ENCODE results near the gene ISY1.
A peak's percentile ranks its signal among the peaks of the same experiment; 100 is the strongest.
"Not testable (repeated sequence)": the region's sequence is repeated elsewhere in the genome, so short reads cannot be mapped to it uniquely, and the experiment has no call there.

Gene ISY1

DNA sequence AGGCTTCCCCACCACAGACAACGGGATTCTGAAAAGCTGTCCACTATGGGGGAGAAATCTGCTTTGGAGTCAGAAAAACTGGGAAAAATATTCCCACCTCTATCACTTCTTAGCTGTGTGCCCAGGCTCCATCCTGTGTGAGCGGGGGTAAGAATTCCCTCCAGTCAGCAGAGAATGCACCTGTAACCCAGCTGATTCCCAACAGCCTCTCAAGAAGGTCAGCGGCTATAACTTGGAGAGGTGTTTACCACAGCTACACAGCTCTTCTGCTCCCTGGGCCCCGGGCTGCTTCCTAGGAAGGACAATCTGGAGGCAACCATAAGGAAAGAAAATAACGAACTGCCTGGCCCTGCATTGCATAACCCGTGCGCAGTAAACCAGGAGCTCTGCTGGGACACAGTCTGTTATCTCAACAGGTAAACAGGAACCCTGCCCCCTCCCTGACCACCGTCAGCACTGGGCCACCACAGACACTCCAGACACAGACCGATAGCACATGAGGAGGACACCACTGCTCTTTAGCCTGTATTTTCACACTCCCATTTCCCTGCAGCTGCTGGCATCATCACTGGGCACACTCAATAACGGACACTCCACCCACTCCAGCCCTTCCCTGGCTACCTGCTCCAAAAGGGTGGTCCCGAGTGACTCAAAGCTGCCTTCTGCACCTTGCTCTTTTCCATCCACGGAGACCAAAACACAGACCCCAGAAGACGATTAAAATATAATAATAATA lies 41.3 kb downstream of the ISY1 start:
- peak; percentile 23 for DNase-seq

DNA sequence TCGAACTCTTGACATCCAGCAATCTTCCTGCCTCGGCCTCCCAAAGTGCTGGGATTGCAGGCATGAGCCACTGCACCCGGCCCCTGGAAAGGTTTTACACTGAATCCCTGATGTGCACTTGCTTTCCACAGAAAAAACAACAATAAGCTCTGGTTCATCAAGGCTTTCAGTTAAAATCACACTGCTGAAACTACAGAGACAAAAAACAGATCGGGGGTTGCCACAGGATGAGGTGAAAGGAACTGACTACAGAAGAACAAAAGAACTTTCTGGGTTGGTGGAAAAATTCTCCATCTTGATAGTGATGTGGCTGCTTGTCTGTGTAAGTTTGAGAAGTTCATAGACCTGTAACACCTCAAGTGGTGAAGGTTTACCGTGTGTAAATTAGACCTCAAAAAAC lies 42.1 kb downstream of the ISY1 start:
- peak; percentile 84 for DNase-seq

DNA sequence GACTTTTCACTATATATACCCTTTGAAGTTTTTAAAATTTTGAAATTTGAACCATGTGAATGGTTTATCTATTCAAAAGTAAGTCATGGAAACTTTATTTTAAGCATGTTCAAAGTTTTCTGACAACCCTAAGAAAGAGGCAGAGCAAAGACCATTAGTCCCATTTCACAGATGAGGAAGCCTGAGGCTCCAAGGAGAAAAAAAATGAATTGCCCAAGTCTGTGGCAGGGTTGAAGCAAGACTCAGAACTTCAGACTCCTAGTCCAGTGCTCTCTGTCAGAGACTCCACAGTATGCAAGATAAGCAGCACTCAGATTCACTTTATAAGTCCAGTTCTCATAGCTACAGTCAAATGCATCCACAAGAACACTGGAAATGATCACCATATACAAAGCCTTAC lies 43.7 kb downstream of the ISY1 start:
- no peak for DNase-seq

DNA sequence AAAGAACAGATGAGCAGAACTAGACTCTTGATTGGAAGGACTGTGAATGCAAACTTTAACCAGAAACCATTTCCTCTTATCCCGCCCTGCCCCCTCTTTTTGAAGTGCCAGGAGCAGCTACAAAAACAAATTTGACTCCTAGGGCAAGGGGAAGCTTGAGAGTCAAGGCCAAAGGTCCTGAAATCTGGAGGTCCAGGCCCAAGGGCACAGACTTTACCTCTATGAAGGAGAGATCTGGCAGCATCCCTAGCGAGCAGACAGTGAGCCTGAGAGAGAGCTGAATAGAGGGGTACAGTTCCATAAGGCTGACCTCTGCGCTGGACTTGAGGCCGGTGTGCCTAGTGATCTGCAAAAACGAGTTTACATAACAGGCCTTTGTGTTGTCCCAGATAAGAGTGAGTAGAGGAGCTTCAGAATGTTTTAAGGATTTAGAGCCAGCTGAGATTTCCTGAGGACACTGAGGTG lies 44.3 kb downstream of the ISY1 start:
- peak; percentile 20 for DNase-seq

DNA sequence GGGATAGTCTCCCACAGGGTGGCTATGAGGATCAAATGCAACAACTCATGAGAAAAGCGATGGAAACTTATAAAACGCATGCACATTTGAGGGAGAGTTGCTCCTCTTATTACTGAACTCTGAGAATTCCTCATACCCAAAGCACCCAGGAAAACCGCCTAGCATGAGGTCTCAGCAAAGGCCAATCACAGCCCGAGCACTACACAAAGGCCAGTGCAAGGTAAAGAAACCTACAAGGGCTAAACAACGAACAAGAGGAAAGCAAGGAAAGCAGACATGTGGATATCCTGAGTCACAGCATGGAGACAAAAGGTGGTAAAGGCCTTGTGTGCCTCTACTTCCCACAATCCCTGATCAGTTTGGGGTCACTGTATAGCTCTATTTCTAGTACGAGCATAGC lies 46.4 kb downstream of the ISY1 start:
- DNase-seq, result no peak

DNA sequence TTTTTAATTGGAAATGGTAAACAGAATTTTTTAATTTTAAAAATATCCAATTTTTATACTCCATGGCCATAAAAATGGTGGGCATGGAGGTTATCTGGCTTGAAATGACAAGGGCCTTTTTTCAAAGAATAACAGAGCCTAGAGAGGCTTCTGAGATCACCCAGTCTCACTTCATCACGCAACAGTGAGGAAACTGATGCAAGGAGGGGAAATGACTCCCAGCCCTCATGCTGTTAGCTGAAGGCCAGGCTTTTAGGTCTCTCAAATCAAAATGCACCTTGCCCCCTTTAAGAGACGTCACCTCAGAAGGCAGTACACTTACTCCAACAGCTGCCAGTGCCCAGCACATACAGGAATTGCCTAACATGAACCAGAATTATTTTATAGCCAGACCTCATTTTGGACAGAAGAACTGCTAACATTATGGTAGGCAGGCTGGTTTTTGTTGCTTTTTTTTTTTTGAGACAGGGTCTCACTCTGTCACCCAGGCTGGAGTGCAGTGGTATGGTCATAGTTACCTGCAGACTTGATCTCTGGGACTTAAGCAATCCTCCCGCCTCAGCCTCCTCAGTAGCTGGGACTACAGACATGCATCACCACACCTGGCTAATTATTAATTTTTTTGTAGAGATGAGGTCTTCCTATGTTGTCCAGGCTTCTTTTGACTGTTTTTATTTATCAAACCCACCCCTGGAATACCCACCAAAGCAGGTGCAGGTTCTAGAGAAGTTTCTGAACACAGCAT lies 48.4 kb downstream of the ISY1 start:
- no peak for DNase-seq

DNA sequence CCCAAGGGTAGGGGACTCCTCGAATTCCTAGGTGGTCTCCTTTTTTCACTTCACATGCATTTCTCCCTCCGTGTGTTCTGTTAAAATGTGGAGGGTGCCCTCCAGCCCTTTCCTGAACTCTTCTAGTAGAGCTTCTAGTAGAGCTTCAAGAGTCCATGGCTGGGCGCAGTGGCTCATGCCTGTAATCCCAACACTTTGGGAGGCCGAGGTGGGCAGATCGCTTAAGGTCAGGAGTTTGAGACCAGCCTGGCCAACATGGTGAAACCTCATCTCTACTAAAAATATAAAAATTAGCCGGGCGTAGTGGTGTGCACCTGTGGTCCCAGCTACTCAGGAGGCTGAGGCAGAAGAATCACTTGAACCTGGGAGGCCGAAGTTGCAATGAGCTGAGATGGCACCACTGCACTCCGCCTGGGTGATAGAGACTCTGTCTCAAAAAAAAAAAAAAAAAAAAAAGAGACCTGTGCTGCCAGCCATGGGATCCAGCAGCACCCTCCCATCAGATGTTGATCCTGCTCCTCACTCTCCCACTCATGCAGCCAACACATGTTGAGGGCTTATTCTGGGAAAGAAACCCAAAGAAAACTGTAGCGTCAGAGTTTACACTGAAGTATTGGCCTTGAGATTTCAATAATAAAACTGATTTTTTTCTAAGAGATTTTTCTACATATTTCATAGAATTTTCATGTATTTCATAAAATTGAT lies 49.6 kb downstream of the ISY1 start:
- DNase-seq, result not testable (repeated sequence)

DNA sequence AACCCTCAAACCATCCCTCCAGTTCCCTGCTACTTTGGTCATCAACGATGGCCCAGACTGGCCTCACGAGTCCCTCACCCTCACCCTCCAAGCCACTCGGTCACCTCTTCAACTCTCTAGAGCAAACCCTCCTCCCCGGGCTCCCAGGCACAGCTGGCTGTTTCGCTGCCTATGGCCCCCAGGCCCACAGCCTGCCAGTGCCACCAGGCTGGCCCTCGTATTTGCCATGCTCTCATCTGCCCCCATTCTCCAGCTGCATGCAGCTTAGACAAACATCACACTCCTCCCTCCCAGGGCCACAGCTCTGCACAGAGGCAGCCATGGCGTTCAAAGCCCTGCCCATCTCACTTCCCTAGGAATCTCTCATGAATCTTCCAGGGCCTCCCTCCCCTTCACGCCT lies 53.1 kb downstream of the ISY1 start:
- no peak for DNase-seq

DNA sequence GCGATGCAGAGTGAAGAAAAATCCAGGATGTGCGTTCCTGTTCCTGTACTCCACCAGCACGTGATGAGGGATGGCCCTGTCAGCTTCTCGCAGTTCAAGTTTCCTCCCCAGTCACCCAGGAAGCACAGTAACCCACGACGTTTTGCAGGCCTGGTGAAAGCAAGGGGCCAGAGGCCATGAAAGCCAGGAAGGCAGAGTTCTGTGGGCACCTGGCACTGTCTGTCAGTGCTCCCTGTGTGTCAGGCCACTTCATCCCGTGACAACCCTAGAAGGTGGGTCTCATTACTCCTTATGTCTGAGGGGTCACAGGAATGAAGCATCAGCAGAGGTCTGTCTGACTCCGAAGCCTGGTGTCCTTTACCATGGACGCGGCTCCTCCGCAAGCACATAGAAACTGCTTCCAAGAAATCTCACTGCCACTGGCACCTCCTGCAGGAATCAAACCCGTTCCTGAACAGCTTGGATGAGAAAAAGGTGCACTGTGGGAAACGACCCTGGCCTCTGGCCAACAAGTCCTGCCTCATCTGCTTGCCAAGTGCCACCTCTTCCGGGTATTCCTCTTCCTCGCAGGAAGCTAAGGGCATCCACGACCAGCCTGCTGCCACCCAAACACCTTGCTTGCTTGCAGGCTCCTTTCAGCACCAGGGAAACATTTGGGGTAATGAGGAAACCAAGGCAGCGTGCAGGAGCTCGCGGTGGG lies 53.8 kb downstream of the ISY1 start:
- DNase-seq, result no peak

DNA sequence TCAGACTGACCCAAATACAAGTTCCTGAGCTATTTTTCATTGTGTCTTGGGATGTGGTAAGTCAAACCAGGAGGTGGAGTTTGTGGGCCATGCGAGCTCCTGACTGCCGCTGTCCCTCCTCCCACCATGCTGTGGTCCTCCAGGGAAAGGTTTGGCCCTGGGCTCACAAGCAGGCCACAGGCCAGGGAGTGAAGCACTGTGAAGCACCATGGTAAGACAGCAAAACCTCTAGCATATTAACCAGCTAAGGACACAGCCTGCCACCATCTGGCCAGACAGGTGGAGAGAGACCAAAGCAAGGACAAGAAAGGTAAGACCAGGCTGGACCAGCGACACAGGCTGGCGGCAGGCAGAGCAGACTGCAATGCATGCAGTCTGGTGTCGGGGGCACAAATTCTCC lies 54.5 kb downstream of the ISY1 start:
- no peak for DNase-seq

DNA sequence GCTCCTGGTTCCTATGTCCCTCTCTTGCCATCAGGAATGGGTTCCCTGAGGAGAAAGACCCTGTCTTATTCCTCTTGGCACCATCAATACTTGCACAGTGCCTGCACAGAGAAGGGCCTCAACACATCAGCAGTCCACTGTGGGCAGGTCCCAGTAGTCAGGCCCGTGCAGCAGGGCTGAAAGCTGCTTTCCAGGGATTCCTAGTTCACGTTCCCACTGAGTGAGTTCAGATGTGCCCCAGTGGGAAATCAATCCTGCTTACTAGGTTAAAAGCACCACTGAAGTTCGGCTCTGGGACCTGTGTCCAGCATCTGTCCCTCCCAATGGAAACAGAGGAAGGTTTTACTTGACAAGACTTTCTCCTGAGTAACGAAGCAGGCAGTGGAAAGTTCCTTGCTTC lies 55.0 kb downstream of the ISY1 start:
- no peak for DNase-seq

DNA sequence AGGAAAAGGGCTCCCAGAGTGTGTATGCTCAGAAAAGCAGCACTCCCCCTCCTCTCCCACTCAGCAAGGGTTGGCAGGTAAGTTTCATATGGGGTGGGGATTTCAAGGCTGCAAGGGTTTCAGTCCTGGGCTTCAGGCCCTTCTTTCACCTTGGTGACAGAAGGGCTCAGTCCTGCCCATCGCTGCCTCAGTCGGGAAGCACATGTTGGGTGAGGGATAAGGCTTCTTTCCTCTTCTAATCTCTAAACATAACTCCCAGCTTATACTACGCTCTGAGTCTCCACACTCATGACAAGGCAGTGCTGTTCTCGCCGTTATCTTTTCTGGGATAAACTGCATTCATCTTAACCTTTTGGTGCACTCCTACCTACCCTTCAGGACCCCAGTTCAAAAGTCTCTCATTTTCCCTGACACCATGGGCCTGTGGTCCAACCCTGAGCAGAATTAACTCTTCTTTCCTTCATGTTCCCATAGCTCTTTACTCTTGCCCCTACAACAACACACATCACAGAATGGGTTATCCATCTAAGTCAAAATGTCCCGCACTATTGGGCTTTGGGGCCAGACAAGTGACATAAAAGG lies 56.3 kb downstream of the ISY1 start:
- no peak for DNase-seq

DNA sequence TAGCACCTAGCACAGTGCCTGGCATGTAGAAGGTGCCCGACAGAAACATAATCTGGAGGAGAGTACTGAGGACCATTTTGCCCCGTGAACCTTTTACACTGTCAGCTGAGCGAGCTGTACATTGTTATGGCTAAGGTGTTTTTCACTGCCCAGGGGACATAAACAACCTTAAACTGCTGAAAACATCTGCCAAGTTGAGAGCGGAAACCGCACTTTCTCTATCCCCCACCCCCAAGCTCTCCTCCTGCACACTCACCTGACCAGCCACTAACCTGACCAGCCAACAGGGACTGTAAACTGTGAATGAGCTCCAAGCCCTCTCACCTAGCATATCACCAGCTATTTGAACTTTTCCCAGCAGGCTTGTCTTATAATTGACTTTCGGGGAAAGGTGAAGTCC lies 56.8 kb downstream of the ISY1 start:
- DNase-seq, result no peak

DNA sequence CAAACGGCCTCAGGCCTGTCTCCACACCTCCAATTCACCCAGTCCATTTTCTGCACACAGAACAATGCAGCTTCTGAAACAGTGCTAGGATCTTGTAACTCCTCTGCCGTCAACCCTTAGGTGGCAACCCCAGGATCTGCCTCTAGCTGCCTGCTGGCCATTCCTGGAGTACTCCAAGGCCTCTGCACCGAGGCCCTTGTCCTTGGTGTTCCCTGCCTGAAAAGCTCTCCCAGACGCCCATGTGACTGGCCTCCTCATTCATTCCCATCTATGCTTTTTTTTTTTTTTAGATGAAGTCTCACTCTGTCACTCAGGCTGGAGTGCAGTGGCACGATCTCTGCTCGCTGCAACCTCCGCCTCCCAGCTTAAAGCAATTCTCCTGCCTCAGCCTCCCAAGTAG lies 57.6 kb downstream of the ISY1 start:
- DNase-seq, result no peak

DNA sequence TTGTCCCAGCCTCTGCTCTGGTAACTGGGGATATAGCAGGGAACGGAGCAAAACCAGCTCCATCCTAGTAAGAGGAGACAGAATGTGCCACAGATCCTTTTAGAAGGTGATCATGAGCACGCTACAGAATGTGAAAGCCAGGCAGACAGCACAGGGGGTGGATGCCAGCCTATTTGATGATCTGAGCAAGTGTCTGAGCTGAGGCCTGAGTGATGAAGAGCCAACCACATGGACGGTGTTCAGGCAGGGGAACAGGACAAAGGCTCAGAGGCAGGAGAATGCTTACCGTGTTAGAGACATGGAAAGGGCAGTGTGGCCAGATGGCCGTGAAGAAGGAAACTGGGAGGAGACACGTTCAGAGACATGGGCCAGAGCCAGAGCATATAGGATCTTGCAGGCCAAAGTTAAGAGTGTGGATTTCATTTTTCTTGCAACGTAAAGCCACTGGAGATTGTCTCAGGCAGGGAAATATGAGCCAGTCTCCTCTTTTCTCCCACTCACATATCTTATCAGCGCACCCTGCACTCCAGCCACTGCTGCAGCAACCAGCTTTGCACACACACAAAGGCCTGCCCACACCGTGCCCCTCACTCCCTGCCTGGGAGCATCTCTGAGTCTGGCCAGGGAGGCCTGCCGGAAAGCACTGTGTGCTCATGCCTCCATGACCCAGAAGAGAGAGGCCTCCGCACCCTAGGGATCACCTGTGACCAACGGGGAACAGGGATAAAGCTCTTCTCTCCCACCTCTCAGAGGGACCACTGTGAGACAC lies 59.3 kb downstream of the ISY1 start:
- DNase-seq, result no peak

DNA sequence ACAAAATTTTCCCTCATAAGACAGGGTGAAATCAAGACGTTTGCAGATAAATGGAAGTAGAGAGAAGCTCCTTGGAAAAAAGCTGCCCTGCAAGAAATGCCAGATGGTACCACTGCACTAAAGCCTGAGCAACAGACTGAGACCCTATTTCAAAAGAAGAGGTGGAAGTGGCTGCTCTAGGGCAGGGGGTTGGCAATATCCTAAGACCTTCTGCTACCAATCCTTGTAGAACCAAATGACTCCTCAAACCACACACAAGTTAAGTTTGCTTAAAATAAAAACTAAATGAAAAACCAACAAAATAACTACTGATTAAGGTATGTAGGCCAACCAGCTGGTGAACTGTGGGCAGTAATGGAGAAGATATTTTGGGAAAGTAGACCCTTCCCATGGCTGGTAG lies 60.6 kb downstream of the ISY1 start:
- DNase-seq, result no peak

DNA sequence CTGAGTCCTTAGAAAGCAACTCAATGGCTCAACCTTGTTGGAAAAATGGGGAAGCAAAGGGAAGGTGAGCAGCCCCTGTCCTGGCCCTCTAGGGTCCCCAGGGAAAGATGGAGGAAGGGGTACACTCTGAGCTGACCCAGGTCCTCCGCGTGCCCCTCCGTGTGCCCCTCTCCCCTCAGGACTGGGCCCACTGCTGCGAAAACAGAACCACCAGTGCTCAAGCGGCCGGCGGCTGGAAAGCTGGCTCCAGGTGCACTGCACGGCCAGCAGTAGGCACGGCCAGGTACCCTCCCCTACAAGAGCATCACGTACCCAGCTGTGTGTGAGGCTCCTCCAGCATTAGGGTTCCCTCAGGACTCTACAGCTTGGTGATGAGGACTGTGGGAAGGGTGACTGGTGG lies 65.6 kb downstream of the ISY1 start:
- DNase-seq, result no peak

DNA sequence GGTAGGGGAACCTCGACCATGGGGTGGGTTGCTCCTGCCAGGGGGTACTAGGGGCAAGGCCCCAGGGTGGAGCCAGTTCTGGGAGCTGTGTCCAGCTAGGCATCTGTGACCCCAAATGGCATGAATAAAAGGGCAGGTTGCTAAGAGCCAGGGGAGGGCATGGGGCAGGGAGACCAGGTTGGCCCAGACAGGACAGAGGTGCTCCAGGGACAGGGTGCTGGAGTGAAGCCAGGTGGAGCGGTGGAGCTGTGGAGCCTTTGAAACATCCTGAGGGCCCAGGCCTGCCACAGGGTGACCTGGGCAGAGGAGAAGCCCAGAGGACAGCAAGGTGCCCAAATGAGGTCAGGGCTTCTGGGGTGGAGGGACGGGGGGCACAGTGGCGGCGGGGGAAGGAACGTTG lies 72.6 kb downstream of the ISY1 start:
- DNase-seq, result not testable (repeated sequence)

DNA sequence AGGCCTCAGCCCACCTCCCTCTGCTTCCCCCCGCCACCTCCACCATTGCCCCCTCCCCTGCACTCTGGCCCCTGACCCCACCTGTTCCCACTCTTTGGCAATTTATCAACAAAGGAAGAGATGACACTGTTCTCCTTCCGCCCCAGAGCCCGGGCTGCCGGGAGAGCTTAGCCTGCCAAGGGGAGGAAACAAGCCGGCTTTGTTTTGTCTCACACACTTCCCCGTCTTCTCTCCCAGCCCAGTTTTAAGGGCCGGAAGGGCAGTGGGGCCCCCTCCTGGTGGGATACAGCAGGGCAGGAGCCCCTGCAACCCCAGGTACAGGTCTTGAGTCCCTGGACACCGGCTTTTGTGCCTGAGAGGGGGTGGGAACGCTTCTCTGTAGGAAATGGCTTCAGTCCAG lies 73.0 kb downstream of the ISY1 start:
- peak; percentile 26 for DNase-seq

DNA sequence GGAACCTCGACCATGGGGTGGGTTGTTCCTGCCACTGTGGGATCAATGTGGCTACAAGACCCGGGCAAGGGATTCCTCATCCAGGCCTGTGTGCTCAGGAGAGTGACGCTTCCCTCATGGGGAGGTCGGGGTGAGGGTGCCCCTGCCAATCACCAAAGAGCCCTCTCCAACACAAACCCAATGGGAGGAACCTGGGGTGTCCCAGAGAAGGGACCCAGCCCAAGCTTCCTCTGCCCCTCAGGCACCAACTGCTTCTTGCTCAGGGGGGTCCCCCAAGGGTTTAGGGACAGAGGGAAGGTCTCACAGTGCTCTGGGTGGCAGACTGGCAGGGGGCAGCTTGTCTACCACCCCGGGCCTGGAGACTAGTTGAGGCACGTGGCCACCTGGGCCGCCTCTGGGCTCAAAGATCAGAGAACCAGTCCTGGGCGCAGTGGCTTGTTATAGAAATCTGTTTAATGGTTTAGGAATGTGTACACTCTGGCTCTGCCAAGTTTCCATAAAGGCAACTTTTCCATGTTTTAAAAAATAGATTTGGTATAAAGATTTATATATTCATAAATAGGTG lies 73.6 kb downstream of the ISY1 start:
- DNase-seq, result no peak

DNA sequence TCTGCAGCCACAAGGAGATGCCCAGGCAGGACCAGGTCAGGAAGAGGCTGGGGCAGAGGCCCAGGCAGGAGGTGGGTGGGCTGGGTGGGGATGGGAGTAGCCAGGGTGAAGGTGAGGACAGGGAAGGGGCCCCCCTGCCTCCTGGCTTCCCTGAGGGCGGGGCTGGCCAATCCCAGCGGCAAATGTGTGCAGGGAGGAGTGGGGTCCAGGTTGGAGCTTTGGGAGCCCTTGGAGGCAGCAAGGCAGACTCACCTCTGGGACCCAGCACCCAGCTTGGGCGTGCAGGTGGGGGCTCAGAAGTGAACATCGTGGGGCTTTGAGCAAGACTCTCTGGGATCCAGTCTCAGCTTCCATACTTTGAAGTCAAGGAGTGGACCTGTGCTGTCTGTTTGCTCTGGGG lies 75.0 kb downstream of the ISY1 start:
- DNase-seq, result no peak
